ENCODE data around the gene AMIGO2.

GRCh38 chr12:47110718-47111391 lies 31.1 kb upstream of the AMIGO2 start:
- TF ChIP-seq CTCF (IDR thresholded peaks at IDR 0.05) (no peak), POLR2A (IDR thresholded peaks at IDR 0.05) (no peak)
